Right renal pelvis (tissue), 4 donors: ENCODE results near the gene CTXN3. TPM values are rescaled to one million over a fixed set of nuclear protein-coding genes. Genes with fewer than 3 reads are reported as not detected.

Experiments used
- DNase-seq, 4 donors: peaks; one replicate each; pipeline ENCODE4 v3.0.0-alpha.2; 2013; ENCODE audit warnings: low read depth in 4 of 4, low spot score in 3 of 4, missing footprints in 1 of 4
- polyA plus RNA-seq, 4 donors: library from polyadenylated mRNA; unstranded; fragments of 120-200 nt; gene quantifications; one replicate each; pipeline ENCODE4 v1.2.1, GENCODE V29; 2013; ENCODE audit not compliant: insufficient read length in 4 of 4

Gene CTXN3
- polyA plus RNA-seq: not detected

DNA sequence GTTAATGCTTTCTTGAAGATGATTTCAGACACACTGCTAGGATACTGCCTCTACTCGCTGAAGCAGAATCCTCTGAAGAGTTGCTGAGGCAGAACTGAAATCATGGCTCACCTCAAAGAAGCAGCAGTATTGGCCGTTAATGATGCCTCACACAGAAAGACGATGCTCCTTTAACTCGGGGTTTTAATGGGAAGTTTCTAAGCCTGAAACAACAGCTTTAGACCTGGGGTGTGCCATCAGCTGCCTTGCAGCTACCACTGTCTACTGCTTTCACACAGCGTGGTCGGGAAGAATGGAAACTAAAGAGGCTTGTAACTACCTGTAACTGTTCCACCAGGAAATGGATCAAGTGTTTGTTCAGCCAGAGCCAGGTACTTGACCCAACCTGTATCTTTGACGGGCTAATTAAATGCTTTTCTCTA is at the start of gene CTXN3:
TSS of gene CTXN3 (plus strand) at position 65 of the 422 bp plus-strand sequence. CDS start 8,440 bp downstream, outside the sequence.
- no peak for DNase-seq

GRCh38 chr5:127599320-127599719 is 49.6 kb upstream of the CTXN3 start:
- DNase-seq: no peak

DNA sequence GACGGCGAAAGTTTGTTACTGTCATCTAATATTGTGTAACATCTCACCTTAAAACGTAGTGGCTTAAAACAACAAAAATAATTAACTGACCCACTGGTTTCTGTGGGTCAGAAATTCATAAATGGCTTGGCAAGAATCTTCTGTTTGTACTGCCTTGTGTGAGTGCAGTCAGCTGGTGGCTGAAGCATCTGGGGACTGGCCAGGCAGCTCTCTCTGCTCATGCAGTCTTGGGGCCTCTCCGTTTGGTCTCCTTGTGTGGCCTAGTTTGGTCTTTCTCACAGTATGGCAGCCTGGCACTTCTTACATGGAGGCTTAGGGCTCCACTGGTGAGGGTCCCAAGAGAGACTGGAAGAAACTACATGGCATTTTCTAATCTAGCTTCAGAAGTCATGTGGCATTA is 49.0 kb upstream of the CTXN3 start:
- DNase-seq: no peak

DNA sequence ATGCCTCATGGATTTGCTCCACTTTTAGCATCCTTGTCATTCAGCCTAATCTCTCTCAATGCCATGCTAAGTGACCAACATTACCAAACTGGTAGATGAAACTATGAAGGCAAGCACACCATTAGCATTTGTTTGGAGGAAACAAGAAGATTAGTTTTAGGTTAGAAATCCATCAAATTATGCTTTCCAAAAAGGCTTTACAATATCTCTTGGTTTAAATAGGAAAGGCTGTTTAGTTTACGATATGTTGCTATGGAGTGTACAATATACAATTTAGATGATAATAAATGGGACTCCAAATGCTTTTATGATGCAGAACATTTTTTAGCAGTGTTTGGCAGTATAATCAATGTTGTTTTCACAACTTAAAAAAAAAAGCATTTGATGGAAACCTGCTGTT is 47.8 kb upstream of the CTXN3 start:
- peak in 1 of 4 donors; percentile 23 for DNase-seq

GRCh38 chr5:127601601-127602000 is 47.3 kb upstream of the CTXN3 start:
- DNase-seq: no peak

- no peak for DNase-seq
These were observed 46.4 kb upstream of the CTXN3 start for GRCh38 chr5:127602481-127602880.

DNA sequence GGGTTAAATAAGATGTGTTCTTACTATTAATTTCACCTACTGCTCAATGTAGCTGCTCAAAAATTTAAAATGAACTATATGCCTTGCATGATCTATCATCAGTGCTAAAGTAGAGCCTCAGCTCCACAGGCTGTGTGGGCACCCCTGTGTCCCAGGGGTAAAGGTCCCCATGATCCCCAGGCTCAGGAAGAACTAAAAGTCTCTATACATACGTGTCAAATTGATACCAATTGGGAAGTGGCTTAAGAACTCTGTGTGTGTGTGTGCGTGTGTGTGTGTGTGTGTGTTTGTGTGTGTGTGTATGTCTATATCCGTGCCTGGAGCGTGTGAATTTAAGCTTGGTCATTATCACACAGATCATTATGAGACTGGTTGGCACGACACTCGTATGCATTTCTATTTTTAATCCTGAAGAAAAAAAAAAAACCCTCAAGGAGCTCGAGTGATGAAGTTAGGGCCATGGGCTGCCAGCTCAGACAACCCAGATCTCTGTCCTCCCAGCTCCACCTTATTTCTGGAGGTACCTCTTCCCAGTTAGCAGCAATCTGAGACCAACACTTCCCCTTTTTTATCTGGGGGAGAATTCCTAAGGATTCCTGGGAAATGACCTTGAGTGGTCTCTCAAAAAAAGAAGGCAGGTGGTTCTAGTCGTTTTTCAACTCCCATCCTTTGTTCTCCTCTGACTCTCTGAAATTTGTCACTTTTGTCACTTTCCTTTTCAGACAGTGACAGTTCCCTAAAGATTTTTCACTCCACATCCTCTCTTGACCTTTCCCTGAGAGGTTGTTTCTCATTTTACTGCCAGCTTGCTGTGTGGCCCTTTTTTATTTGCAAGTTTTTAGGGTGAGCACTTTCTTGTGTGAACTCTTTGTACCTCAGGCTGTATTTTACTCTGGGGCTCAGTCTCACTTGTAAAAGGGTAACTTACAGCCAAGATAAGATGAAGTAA is 45.7 kb upstream of the CTXN3 start:
- no peak for DNase-seq

- DNase-seq: no peak
These were observed 40.7 kb upstream of the CTXN3 start for GRCh38 chr5:127608077-127608660.

DNA sequence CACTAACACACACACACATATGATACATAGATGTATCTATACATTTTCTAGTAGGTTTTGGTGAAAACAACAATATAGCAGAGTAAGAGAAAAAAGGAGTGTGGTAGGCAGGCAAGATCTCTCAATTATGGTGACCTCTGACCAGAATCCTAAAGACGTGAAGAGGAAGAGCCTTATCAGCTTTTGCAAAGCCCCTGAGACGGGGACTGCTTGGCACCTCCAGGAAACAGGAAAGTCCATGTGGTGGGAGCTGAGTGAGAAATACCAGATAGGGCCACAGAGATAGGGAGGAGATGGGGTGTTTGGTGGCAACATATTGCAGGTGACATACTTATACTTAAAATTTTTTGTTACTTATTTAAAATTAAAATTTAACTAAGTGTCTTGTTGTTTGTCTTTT is 39.9 kb upstream of the CTXN3 start:
- no peak for DNase-seq

- no peak for DNase-seq
These were observed 38.9 kb upstream of the CTXN3 start for GRCh38 chr5:127609957-127610356.

DNA sequence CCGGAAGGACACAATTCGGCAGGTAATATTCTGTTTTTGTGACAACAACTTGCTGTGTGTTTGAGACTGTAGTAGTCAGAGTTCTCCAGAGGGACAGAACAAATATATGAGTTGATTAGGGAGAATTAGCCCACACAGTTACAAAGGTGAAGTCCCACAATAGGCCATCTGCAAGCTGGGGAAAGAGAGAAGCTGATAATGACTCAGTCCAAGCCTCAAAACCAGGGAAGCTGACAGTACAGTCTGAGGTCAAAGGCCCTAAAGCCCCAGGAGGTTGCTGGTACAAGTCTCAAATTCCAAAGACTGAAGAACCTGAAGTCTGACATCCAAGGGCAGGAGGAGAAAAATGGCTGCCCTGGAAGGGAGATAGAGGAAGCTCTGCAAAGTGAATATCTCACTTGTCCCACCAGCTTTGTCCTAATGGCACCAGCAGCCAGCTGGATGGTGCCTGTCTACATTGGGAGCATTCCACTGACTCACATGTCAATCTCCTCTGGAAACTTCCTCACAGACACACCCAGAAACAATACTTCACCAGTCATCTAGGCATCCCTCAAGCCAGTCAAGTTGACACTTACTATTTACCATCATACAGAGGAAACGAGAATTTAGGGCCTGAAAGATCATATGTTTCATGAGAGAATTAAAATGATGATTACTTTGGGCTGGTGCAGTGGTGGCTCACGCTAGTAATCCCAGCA is 36.3 kb upstream of the CTXN3 start:
- DNase-seq: no peak

DNA sequence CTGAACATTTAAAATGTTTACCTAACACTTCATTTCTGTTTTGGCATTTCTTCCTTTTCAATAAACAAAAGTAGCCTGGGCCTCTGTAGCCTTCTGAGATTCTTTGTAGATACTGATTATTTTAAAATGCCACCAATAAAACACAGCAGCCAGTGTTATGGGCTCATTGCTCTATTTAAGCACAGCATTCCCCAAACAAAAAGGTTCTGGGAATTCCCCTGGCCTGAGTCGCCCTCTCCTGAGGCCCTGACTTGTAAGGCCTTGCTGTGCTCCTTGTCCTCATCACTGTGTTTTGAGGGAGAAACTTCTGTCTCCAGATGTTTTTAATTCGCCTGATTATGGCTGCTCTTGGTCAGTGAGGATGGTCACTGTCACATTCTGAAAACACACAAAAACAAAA is 33.0 kb upstream of the CTXN3 start:
- DNase-seq: no peak

- DNase-seq: no peak
These were observed 28.9 kb upstream of the CTXN3 start for GRCh38 chr5:127619908-127620479.

DNA sequence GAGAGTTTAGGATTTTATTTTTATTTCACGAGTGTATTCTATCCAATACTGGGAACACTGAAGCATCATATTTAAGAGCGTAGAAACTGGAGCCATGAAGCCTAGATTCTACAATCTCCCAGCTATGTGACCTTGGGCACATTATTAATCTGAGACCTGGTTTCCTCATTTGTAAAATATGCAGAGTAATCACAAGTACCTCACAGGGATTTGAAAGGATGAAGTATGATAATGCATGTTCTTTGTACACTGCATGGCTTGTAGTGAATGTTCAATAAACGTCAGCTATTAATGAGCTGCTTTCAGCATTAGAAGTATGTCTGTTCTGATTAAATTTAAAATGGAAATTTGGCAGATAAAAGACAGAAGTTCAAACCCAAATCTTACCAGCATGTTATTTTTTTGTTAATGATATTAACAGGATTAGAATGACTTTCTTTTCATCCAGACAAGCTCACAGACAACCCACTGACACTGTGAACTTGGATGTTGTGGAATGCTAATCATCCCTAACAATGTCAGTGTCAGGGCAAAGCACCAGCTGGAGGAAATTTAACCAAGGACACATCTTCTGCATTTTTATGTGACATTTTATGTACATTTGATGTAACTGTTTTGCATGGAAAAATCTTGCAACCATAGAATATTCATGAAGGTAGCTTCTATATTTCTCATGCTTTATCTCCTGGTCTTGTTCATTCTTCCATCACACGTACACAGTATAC is 27.1 kb upstream of the CTXN3 start:
- DNase-seq: no peak

- no peak for DNase-seq
These were observed 14.9 kb upstream of the CTXN3 start for GRCh38 chr5:127634007-127634406.

- DNase-seq: no peak
These were observed 9.1 kb upstream of the CTXN3 start for GRCh38 chr5:127639828-127640227.

- no peak for DNase-seq
These were observed 5.9 kb upstream of the CTXN3 start for GRCh38 chr5:127642949-127643348.

DNA sequence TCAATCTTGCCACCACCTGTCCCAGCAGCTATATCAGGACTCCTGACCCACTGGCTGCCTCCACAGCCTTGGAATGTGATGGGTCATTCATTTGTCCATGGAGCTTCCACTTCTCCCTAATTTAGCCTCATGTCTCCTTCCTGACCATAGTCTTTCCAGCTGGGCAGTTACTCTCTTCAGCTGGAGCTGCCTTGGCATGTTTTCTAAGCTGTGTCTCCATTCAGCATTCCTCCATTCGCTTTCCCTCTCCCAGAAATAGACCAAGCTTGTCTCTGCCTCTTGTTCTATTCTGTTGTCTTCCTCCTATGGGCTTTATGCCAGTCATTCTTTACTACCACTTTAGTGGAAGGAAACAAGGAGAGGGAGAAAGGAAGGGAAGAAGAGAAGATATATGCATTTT is 5.3 kb upstream of the CTXN3 start:
- no peak for DNase-seq

- no peak for DNase-seq
These were observed 3.6 kb upstream of the CTXN3 start for GRCh38 chr5:127645300-127645726.

DNA sequence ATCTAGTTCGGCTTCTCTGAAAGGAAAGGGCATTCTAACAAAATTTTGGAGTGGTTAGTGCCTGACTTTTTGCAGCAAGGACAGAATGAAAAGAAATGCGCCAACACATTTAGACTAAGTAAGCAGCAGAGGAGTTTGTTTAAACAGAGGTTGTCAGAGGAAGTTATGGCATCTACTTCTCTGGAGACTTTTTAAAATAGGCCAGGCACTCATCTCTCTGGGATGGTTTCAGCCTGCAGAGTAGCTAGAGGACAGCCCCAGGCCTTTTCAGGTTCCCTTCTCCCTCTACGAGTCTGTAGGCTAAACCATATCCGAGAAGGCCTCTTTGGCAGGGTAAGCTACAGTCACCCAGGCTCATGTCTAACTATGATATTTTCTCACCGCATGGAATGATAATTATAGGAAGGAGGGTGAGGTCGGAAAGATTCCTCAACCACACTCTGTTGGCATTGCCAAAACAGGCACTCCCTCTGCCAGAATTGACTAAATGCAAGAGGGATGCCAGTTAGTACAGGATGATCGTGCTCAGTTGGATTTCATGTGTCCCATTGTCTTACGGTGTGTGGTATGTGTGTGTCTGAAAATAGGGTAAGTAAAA is 1.4 kb upstream of the CTXN3 start:
- no peak for DNase-seq
